Limb (tissue), 2 donors: ENCODE results near the gene FAM50A.

ENCODE experiments used
- DNase-seq, 2 donors: peaks; one replicate each; pipeline ENCODE4 v3.0.0-alpha.2; 2016; ENCODE audit errors: extremely low spot score in 2 of 2

FAM50A gene

DNA sequence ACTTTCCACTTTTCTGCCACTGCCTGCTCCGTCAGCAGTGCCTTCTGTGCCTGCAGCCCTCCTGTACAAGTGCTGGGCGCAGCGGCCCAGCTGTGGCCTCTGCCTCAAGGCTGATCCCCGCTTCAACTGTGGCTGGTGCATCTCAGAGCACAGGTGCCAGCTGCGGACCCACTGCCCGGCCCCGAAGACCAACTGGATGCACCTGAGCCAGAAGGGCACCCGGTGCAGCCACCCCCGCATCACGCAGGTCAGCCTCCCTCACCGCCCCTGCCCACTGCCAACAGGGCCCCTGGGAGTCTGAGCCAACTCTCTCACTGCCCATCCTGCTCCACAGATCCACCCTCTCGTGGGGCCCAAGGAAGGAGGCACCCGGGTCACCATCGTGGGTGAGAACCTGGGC lies 21.7 kb downstream of the FAM50A start:
- DNase-seq, result no peak

DNA sequence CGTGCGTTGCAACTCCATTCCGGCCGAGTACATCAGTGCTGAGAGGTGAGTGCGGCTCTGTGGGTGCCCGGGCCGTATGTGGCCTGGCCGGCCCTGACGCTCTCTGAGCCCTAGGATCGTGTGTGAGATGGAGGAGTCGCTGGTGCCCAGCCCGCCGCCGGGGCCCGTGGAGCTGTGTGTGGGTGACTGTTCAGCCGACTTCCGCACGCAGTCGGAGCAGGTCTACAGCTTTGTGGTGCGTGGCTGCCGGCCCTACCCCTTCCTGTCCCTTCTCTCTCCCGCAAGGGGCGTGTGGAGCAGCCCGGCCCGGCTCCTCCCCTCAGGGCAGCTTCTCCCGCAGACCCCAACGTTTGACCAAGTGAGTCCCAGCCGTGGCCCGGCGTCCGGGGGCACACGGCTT lies 22.1 kb downstream of the FAM50A start:
- no peak for DNase-seq

DNA sequence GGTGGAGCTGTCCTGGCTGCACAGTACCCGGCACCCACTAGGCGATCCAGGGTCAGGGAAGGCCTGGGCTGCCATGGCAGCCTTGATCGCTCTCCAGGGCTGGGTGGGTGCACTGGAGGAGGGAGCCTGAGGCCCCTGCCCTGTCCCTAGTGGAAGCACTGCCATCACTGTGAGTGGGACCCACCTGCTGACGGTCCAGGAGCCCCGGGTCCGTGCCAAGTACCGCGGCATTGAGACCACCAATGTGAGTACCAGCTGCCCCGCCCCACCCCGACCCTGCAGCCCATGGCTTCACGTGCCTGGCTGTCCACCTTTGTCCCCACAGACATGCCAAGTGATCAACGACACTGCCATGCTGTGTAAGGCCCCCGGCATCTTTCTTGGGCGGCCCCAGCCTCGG lies 23.0 kb downstream of the FAM50A start:
- DNase-seq, result no peak

DNA sequence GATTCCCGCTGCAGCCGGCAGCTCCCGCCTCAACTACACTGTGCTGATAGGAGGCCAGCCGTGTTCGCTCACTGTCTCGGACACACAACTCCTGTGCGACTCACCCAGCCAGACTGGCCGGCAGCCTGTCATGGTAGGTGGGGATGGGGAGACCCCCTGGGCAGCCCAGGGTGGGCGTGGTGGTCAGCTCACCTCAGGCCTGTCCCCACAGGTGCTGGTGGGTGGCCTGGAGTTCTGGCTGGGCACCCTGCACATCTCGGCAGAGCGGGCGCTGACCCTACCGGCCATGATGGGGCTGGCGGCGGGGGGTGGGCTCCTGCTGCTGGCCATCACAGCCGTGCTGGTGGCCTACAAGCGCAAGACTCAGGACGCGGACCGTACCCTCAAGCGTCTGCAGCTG lies 23.6 kb downstream of the FAM50A start:
- DNase-seq, result no peak

DNA sequence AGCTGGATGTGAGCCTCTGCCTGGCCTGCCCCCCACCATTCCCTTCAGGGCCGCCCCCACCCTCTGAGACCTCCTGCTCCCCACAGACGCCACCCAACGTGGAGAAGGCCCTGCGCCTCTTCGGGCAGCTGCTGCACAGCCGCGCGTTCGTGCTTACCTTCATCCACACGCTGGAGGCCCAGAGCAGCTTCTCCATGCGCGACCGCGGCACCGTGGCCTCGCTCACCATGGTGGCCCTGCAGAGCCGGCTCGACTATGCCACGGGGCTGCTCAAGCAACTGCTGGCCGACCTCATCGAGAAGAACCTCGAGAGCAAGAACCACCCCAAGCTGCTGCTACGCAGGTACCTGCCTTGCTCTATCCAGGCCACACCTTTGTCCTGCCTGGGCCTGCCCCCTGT lies 24.3 kb downstream of the FAM50A start:
- DNase-seq, result no peak

DNA sequence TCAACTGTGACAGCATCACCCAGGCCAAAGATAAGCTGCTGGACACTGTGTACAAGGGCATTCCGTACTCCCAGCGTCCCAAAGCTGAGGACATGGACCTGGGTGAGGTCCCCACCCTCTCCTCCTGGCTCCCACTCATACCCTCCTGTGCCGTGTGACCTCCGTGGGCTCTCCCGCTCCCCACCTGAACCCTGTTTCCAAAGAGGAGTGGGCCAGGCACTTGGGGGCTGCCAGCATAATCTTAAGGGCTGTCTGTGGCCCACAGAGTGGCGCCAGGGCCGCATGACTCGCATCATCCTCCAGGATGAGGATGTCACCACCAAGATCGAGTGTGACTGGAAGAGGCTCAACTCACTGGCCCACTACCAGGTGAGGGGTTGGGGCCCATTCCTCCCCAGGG lies 25.2 kb downstream of the FAM50A start:
- no peak for DNase-seq

DNA sequence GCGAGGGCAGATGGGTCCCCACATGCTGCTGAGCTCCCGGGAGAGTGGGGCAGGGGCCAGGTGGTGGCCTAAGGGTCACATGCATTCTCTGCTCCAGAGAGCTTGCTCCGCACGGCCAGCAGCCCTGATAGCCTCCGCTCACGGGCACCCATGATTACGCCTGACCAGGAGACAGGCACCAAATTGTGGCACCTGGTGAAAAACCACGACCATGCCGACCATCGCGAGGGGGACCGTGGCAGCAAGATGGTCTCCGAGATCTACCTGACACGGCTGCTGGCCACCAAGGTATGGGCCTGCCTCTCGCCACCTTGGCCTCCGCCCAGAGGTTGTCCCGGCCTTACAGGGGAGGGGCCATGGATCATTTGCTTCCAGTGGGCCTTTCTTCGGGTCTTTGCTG lies 25.9 kb downstream of the FAM50A start:
- DNase-seq, result no peak

DNA sequence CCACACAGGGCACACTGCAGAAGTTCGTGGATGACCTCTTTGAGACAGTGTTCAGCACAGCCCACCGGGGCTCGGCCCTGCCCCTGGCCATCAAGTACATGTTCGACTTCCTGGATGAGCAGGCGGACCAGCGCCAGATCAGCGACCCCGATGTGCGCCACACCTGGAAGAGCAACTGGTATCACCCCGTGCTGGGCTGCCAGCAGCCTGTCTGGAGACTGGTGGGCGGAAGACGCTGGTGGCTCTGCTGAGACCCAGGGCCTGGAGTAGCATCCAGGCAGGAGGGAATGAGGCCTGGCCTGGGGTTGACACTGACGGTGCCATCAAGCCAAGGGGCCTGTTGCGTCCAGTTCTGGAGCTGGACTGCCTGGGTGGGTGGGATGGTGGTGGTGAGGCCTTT lies 26.5 kb downstream of the FAM50A start:
- DNase-seq, result no peak

DNA sequence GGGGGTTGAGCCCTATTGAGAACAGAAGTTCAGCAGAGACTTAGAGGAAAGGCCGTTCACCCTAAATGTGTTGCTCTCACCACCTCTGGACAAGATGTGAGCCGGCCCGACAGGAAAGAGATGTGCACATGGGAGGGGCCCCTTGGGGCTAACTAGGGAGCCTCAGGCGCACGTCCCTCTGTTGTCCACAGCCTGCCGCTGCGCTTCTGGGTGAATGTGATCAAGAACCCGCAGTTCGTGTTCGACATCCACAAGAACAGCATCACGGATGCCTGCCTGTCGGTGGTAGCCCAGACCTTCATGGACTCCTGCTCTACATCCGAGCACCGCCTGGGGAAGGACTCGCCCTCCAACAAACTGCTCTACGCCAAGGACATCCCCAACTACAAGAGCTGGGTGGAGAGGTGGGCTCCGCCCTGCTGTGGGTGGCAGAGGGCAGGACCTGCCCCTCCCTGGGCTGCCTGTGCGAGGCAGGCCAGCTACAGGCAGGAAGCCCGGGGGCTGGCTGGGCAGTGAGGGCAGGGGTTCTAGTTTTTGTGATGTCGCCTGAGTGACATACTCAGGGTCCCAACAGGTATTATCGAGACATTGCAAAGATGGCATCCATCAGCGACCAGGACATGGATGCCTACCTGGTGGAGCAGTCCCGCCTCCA lies 27.1 kb downstream of the FAM50A start:
- DNase-seq, result no peak

DNA sequence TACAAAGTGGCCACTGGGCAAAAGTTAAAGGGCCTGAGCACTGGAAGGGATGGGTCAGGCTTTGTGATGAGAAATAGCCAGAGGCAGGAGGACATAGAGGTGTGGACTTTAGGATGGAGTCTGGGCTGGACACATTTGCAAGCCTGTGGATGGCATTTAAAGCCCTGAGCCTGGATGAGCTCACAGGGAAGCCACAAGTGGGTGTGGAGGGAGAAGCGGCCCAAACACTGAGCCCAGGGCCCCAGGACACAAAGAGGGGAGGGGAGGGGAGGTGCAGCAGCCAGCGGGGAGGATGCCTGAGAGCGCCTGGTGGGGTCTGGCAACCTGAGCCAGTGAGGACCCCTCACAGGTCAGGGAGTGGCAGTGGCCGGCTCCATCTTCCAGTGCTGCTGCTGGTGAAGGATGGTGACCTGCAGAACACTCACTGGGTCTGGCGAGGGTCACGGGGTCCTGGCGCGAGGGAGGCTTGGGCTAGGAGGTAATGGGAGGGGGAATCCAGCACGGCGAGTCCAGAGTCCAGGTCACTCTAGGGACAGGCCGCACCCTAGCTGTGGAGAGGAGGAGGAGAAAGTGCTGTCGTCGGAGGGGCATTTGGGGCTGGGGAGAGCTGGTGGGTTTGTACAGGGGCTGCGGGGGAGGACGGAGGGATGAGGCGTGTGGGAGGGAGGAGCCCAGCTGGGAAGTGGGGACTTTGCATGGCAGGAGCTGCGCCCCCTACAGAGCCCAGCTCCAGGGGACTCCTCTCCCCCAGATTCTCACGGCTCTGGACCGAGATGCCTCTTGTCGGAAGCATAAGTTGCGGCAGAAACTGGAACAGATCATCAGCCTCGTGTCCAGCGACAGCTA lies 28.1 kb downstream of the FAM50A start:
- no peak for DNase-seq

DNA sequence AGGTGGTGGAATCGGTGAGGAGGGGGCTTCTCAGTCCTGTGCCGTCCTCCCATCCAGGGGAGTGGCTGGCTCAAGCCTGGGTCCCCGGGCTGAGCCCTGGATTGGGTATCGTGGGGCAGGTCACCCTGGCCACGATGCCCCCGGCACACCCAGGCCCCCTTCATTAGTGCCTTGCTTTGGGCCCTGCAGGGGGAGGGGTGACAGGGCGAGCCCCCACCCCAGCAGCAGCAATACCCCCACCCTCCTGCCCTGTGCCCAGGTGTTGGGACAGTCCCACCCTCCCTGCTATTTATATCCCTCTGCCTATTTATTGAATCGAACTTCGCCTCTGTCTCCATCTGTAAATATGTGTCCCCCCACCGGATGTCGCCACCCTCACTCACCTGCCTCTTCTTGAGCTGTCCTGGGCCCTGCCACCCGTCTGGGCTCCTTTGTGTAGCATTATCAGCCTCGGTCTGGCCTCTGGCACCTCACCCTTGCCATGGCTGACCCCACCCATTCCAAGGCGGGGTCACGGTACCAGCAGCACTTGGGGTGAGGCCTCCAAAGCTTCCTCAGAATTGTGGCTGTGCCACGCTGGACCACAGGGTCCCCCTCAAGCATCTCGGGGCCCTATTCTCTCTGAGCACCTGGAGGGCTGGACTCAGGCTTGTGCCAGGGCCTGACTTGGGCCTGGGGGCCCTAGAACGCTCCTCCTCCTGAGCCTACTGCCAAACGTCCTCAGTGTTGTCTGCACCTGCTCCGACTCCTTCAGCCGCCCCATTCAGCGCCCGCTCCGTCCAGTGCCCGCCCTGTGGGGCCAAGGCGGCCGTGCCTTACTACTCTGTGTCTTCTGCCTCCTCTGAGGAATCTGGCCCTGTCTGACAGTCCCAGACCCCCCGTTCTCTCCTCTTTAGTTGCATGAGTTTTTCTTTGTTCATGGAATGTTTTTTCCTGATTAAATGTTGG lies 29.0 kb downstream of the FAM50A start:
- no peak for DNase-seq

DNA sequence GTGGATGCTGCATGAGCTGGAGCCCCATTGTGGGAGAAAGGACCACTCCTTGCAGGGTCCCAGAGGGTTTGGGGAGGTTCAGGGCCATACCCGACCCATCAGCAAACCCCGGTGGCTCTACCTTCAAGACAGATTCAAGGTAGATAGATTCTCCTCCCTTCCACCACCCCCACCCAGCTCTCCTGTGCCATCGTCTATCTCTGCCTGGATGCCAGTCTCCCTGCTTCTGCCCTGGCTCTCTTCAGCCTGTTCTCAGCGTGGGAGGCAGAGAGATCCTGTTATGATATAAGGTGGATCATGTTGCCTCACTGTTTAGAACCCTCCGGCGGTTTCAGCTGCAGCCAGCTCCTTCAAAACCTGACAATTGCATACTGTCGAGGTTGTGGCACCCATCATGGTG lies 29.7 kb downstream of the FAM50A start:
- no peak for DNase-seq

DNA sequence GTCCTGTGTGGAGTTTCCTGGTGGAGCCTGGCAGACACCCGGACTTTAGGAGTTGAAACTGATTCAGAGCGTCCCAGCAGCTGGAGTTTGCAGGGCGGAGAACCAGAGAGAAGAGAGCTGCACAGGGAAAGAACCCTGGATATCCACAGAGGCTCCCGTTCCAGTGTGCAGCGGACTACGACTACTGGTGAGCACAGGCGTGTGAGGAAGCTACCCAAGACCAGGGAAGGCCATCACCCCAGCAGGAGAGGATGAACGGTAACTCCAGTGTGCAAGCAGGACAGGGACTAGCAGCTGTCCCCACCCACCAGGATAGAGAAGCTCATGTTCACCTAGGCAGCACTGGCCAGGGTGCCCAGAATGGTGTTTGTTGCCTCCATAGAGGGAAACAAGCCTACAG lies 32.9 kb downstream of the FAM50A start:
- no peak for DNase-seq

DNA sequence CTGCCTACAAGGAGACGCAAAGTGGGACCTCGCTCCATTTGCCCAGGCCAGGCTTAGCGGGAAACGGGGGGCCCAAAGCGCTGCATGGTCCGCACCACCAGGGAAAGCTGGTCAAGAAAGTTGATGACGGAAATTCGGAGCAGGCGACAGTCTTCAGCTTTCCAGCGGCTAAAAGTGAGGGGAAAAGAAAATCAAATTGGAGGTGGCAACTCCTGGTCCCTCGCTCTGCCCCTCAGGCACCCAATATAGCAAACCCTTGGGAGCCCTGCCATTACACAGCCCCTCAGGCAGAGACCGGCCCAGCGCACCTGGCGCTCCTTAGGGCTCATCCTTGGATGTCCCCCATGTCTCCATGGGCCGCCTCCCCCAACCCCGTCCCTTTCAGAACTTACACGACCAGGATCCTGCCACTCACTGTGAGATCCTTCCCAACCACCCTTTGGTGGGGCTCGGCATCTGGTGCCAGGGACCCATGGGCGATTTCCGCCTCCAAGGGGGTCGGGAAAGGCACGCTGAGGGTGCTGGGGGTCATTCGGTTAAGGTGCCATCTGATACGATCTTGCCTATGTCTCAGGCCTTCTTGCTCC lies 34.0 kb downstream of the FAM50A start:
- no peak for DNase-seq

DNA sequence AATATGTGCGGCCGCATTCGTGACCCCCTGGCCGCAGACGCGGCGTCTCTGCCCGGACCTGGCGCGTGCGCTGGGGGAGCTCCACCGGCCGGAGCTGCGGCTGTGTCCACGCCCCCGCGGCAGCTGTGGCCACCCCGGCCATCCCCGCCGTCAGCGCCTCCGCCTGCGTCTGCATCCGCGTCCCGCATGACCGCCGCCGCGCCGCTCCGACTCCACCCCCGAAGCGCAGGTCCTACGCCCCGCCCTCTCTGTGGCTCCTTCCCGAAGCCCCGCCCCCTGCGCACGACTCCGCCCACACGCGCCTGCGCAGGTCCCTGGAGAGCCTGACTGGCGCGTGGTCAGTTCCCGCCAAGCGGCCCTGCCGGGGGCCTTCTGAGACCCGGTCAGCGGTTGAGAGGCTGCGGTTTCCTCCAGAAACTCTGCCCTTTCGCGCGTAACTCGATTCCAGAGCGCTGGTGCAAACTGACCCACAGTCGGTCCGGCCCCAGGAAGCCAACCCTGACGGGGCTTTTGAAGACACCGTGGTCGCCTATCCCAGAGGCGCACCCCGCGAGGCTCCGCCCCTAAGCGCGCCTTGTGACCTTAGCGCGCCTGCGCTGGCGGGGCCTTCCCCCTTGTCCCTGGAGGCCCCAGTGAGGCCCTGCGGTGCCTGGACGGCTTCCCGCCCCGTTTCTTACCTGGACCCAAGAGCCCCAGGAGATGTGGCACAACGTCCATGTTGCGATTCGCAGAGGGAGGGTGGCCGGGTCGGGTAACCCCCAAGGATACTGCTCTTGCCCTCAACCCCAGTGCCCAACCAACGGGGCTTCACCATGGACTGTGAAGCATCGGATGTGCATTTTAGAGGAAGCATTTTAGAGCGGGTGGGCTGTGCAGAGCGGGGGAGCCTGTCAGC lies 35.0 kb downstream of the FAM50A start, which contains the start of gene LAGE3:
TSS of gene LAGE3 (minus strand) at position 554 of the 895 bp plus-strand sequence. CDS start at position 188, 366 bp downstream.
- peak; percentile 82 to 95 for DNase-seq

DNA sequence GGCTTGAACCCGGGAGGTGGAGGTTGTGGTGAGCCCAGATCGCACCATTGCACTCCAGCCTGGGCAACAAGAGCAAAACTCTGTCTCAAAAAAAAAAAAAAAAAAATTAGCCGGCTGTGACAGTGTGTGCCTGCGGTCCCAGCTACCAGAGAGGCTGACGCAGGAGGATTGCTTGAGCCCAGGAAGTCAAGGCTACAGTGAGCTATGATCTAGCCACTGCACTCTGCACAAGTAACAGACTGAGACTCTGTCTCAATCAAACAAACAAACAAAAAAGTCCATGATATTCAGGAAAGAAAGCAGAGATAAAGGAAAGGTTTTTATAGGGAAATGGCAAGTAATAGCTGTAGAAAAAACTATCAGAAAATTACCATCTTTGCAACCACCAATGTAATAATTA lies 37.3 kb downstream of the FAM50A start:
- no peak for DNase-seq

DNA sequence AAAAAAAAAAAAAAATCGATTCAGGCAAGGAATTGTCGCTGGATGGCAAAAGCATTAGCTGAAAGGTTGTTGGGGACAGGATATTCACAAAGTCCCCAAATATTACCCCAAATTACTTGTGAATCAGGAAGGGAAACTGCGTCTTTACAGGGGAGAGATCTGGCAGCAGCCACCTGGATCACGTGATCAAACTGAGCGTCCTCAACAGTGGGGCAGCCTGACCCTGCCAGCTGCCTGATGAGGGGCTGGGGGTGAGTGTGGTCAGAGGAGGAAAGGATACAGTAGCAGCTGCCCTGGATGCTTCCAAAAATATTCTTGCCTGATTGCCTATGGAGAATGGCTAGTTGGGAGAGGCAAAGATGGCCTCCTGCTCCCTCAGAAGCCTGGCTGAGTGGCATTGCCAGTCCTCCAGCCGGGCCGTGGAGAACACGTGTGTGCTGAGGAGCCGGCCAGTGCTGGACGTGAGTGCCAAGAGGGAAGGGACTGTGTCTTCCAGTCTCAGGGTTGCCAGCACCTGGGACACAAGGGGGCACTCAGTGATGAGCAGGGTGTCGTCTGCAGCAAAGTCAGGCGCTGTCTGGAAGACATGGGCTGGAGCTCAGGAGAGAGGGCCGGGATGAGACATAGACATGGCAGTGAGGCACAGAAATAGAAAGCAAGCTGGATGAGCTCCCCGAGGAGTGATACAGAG lies 38.1 kb downstream of the FAM50A start:
- no peak for DNase-seq

DNA sequence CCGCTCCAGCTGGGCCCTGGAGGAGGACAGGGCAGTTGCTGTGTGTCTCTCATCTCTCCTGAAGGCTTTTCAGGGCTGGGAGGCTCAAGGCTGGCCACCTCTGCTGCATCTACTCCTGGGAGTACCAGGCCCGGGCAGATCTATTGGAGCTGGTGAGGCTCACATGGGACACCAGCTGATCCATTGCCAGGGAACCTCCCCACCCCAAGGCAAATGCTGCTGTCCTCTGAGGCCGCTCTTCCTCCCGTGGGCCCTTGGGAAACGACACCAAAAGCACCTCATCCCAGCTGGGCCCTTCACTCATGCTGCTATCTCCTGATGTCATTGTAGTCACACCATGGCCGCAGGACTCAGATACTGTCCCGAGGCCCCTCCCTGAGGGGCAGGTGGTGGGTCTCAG lies 38.8 kb downstream of the FAM50A start:
- no peak for DNase-seq

DNA sequence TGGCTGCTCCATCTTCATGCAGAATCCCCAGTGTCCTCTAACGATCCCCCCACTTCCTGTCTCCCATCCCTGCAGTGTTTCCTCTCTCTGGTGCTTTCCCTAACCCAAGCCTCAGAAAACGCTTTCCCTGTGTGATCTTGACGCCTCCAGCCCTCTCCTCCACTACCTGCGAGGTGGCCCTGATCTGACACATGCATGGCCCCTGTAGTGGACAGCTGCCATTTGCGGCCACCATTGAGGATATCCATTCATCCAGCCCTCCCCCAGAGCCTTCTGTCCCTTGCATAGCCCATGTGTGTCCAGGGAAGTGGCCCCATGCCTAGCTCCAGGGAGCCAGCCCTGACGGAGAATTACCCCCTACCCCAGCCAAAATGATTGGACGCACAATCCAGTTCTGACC lies 39.4 kb downstream of the FAM50A start:
- DNase-seq, result no peak
